NCI-H1694 treated with DMSO at 0.1 percent for 48 hours (cell line): Measurements from ENCODE around the gene MLC1.
"Not testable (repeated sequence)": the region's sequence is repeated elsewhere in the genome, so short reads cannot be mapped to it uniquely, and the experiment has no call there.

Source experiments
- DNase-seq: peaks from one replicate; lab custom pipeline; 2025; lab: John Stamatoyannopoulos, UW

MLC1 gene

GRCh38 chr22:50102946-50103345 lies 17.7 kb upstream of the MLC1 start:
- no peak for DNase-seq

DNA sequence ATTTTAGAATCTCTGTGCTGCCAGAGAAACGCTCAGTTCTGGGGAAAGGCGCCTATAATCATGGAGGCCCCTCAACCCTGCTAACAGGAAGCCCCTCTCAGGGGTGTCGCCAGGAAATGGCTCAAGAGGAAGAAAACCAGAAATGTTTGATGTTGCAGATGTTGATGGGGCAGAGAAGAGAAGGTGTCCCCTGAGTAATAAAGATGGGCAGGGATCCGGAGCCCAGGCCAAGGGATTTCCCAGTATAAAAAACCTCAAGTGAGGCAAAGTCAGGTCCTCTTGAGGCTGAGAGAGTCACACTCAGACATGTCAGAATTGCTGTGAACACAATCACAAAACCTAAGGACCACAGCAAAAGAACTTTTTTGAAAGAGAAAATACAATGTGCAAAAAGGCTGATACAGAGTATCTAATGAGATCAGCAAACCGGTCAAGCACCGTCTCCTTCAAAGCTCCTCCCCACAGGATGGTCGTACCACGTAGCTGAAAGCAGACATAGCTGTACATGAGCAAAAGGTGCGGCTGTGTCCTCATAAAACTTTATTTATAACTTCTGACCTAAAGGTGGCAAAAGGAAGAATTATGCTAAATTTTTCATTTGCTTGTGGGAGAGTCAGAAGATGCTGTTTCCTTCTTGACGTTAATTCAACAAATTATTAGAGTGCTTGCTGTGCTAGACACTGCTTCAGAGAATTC lies 16.8 kb upstream of the MLC1 start:
- DNase-seq = no peak

- DNase-seq = no peak
These were observed 12.8 kb upstream of the MLC1 start for GRCh38 chr22:50098052-50098451.

GRCh38 chr22:50092342-50092741 lies 7.1 kb upstream of the MLC1 start:
- no peak for DNase-seq

- no peak for DNase-seq
These were observed 6.0 kb upstream of the MLC1 start for GRCh38 chr22:50091092-50091768.

DNA sequence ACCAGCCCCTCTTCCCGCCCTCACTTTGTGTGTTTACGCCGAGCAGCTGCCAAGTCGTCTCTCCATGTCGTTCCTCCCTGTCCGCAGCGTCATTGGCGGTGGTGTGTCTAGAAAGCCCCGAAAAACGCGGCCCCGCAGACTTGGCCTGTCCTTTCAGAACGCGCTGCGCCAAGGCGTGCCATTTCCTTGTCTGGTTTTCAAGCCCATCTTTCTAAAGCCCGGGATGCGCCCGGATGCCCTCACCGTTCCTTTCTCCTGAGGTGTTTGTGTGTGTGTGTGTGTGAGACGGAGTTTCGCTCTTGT lies 5.1 kb upstream of the MLC1 start:
- no peak for DNase-seq

DNA sequence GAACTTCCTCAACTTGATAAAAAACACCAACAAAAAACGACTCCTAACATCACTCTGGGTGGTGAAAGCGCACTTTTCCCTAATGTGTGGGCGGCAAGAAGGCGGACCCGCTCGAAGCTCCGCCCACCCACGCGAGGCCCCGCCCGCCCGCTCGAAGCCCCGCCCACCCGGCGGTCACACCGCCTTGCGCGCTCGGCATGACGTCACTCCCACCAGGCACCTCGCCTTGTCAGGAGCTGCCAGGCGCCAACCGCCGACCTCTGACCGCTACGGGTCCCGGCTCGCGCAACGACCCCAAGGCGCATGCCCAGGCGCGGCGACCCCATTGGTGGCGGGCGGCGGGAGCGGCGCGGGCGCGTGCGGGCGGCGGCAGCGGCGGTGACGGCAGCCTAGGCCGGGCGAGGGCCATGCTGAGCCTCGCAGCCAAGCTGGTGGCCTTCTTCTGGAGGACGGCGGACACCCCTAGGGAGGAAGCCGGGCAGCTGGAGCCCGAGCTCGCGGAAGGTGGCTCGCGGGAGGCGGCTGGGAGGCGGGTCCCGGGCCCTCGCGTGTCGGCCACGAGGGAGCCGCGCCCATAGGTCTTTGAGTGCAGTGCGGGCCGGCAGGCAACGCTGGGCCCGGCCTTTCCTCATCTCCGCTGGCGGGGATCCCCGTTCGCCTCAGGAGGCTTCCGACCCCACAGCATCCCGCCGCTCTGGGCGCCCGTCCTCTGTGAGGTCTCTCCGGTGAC lies 4.6 kb upstream of the MLC1 start, which contains the start of gene MOV10L1:
Gene MOV10L1, plus strand, starts transcription at position 325 of the 730 bp plus-strand sequence. Its CDS starts 83 bp downstream, at position 408.
- DNase-seq = no peak

DNA sequence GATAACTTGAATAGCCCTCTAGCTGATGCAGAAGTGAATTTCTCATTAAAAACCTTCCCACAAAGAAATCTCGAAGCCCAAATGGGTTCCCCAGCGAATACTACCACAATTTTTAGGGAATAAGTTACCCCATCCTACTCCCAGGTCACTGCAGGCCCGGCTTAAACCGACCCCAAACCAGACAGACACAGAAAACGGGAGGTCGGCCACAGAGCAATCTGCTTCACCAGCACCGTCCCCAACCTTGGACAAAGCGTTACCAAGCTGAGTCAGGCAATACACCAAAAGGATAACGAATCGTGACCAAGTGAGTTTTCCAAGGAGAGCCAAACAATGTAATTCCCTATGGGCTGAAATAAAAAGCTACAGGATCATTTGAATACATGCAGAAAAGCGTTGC lies 4.0 kb upstream of the MLC1 start:
- DNase-seq = no peak

GRCh38 chr22:50088096-50088495 lies 2.9 kb upstream of the MLC1 start:
- no peak for DNase-seq

DNA sequence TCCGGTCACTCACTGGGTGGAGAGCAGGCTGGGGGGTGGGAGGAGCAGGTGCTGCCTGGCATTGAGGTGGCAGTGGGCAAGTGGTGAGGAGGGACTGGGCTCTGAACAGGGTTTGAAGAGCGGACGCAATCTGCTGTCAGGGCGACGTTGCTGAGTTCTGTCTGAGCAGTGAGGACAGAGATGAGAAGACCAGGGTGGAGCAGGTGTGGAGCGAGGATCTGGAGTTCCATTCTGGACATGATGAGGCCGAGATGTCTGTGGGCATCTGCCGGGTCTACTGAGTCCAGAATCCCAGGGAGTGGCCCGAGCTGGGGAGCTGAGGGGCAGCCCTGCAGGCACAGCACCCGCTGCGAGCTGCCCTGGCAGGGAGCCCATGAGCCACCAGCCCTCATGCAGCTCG lies 2.4 kb upstream of the MLC1 start:
- DNase-seq = no peak

DNA sequence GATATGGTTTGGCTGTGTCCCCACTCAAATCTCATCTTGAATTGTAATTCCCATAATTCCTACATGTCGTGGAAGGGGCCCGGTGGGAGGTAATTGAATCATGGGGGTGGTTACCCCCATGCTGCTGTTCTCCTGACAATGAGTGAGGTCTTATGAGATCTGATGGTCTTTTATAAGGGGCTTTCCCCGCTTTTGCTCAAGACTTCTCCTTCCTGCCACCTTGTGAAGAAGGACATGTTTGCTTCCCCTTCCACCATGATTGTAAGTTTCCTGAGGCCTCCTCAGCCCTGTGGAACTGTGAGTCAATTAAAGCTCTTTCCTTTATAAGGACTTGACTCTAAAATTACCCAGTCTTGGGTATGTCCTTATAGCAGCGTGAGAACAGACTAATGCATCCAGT lies 1.7 kb upstream of the MLC1 start:
- DNase-seq = not testable (repeated sequence)

DNA sequence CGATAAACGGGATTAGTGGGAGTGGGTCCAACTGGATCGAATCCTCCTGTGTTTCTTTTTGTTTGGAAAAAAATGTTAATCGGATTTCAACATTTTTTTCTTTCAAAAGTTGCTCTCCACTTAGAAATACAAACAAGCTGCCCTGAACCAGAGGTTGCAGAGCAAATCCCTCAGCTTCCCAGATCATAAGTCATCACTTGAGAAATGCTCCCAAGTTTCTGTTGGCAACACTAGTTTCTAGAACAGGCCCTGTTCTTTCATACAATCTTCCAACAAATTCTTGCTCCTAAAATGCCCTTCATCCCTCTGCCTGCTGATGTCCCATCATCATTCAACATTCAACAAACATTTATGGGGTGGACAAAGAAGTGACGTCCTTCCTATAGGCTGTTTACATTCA lies 1.3 kb upstream of the MLC1 start:
- DNase-seq = no peak

GRCh38 chr22:50084614-50085021 lies 608 bp downstream of the MLC1 start:
- no peak for DNase-seq

DNA sequence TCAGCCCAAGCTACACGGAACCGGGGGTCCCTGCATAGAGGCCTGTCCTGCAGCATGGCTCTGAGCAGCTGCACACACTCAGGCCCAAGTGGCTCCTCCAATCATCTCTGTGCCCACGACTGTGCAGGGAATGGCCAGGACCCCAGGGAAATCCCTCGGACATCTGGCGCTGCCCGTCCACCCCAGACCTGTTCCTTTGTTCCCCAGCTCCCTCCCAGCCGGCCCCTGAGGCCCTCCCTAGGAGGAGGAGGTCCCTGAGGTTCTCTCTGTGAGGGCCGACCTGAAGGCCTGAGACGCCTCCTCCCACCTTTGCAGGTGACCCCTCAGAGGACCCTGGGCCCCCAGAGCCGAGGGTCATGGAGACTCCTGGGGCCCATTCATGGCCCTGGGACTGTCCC lies 1.1 kb downstream of the MLC1 start:
- no peak for DNase-seq

GRCh38 chr22:50083462-50084079 lies 1.7 kb downstream of the MLC1 start:
- no peak for DNase-seq

DNA sequence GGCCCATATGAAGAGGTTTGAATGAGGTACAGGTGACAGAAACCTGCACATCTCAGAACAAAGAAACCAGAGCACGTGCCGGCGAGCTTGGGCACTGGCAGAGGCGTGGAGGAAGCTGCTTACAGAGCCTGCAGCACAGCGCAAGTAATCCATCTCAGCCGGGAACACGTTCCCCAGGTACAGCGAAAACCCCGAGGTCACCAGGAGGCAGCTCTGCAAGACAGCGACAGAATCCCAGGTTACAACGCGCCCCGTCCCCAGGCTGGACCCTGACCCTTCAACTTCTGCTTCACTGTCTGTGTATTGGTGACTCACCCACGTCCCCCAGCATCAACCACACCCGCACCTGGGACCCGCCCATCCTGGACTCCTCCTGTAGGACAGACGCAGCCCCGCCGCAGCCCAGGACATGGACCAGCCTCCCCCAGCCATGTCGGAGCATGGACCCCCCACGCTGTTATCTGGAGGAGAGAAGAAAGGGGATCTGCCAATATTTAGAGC lies 2.2 kb downstream of the MLC1 start:
- no peak for DNase-seq

GRCh38 chr22:50082197-50082715 lies 3.0 kb downstream of the MLC1 start:
- DNase-seq = no peak

- no peak for DNase-seq
These were observed 3.6 kb downstream of the MLC1 start for GRCh38 chr22:50081426-50082196.

DNA sequence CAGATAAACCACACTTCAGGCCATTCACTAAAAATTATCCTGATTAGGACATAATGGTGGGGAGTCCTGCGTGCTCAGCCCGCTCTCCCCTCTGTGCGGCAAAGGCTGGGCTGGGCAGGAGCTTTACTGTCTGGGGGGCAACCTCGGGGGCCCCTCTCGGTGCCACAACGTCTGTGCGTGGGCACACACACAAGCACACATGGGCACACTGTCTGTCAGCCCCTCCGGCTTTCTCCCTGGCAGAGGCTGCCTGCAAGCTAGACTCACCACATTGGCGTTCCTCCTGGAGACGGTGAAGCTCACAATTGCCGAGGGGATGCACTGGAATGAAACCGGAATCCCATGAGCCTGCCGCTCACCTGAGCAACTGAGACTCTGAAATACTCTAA lies 5.2 kb downstream of the MLC1 start:
- DNase-seq = no peak

DNA sequence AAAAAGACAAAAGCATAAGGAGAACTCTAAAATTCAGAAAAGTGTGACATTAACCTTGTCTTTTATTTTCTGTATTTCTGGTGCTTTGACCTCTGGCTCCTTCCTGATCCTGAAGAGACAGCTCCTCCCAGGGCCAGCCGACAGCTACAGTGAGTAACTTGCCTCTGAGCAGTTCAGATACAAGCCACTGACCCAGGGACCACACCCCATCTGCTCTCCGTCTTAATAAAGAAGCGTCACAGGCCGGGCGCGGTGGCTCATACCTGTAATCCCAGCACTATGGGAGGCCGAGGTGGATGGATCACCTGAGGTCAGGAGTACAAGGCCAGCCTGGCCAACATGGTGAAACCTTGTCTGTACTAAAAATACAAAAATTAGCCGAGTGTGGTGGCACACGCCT lies 6.5 kb downstream of the MLC1 start:
- no peak for DNase-seq

GRCh38 chr22:50078246-50078645 lies 7.0 kb downstream of the MLC1 start:
- no peak for DNase-seq
